Breast epithelium (tissue), 3 donors: ENCODE results near the gene SMARCAD1.

Experiments
- CTCF ChIP-seq, 3 donors: fragments of 450-650 bp; IDR thresholded peaks; one replicate each; pipeline ENCODE4 v1.5.1; 2016 to 2017; ENCODE audit warnings: antibody characterized with exemption in 3 of 3, mild to moderate bottlenecking in 3 of 3, moderate library complexity in 3 of 3
- POLR2A ChIP-seq: fragments of 450-650 bp; IDR thresholded peaks from one replicate; pipeline ENCODE4 v1.6.1; 2016; ENCODE audit warnings: antibody characterized with exemption, mild to moderate bottlenecking, moderate library complexity
- POLR2AphosphoS5 ChIP-seq, 3 donors: sonication (generic); formaldehyde crosslinking; IDR thresholded peaks; one replicate each; pipeline ENCODE4 v1.6.1; 2017; ENCODE audit warnings: antibody characterized with exemption in 3 of 3

- TF ChIP-seq CTCF (IDR thresholded peaks at IDR 0.05) (no peak), POLR2A (no peak), POLR2AphosphoS5 (IDR thresholded peaks at IDR 0.05) (no peak)
Observed at GRCh38 chr4:94177822-94178221, 29.8 kb upstream of the SMARCAD1 start.
